ENCODE results near the gene GALNT1.

DNA sequence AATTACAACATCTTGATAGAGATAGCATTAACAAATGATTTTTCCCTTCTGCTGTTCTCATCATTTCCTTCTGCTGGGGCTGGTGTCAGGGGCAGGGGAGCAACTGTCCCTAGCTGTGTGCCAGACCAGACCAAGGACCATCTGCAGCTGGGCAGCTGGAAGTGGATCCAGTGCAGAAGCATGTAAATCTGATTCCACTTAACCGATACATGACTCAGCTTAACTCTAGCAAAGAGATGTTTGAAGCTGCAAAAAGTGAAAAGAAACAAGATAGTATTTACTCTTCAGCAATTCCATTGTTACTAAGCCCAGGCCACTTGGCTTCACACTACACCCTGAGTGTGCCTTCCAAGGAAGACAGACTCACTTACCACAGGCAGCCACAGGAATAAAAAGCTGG is 151.1 kb downstream of the GALNT1 start:
- TF ChIP-seq, protein P1, sequence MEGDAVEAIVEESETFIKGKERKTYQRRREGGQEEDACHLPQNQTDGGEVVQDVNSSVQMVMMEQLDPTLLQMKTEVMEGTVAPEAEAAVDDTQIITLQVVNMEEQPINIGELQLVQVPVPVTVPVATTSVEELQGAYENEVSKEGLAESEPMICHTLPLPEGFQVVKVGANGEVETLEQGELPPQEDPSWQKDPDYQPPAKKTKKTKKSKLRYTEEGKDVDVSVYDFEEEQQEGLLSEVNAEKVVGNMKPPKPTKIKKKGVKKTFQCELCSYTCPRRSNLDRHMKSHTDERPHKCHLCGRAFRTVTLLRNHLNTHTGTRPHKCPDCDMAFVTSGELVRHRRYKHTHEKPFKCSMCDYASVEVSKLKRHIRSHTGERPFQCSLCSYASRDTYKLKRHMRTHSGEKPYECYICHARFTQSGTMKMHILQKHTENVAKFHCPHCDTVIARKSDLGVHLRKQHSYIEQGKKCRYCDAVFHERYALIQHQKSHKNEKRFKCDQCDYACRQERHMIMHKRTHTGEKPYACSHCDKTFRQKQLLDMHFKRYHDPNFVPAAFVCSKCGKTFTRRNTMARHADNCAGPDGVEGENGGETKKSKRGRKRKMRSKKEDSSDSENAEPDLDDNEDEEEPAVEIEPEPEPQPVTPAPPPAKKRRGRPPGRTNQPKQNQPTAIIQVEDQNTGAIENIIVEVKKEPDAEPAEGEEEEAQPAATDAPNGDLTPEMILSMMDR (IDR thresholded peaks at IDR 0.05 in 4 of 5, conservative IDR thresholded peaks at IDR 0.05 in 1 of 5), result no peak
- no peak for TF ChIP-seq POLR2A (IDR thresholded peaks at IDR 0.05)

Data from gastrocnemius medialis (tissue), 4 donors.